Measurements from ENCODE around the gene ARHGAP24.

ARHGAP24 gene

GRCh38 chr4:85474818-85475630, at the start of gene ARHGAP24:
Gene ARHGAP24 (plus strand): TSS chr4:85475150.
- DNase-seq (ENCODE audit: low read depth) = no peak

- DNase-seq (ENCODE audit: low read depth) = no peak
These were observed 48.6 kb upstream of the ARHGAP24 start for GRCh38 chr4:85426366-85426765.

- DNase-seq (ENCODE audit: low read depth) = no peak
These were observed 47.8 kb upstream of the ARHGAP24 start for GRCh38 chr4:85427123-85427522.

GRCh38 chr4:85430226-85430625, 44.7 kb upstream of the ARHGAP24 start:
- no peak for DNase-seq (ENCODE audit: low read depth)

GRCh38 chr4:85430697-85431096, 44.3 kb upstream of the ARHGAP24 start:
- no peak for DNase-seq (ENCODE audit: low read depth)

- no peak for DNase-seq (ENCODE audit: low read depth)
These were observed 43.8 kb upstream of the ARHGAP24 start for GRCh38 chr4:85431156-85431555.

- DNase-seq (ENCODE audit: low read depth) = no peak
These were observed 43.0 kb upstream of the ARHGAP24 start for GRCh38 chr4:85431881-85432485.

GRCh38 chr4:85445050-85445639, 29.8 kb upstream of the ARHGAP24 start:
- DNase-seq (ENCODE audit: low read depth) = no peak

GRCh38 chr4:85446141-85446861, 28.6 kb upstream of the ARHGAP24 start:
- no peak for DNase-seq (ENCODE audit: low read depth)

GRCh38 chr4:85448906-85449890, 25.8 kb upstream of the ARHGAP24 start:
- no peak for DNase-seq (ENCODE audit: low read depth)

GRCh38 chr4:85452058-85452731, 22.8 kb upstream of the ARHGAP24 start:
- no peak for DNase-seq (ENCODE audit: low read depth)

GRCh38 chr4:85455942-85456341, 19.0 kb upstream of the ARHGAP24 start:
- DNase-seq (ENCODE audit: low read depth) = no peak

- no peak for DNase-seq (ENCODE audit: low read depth)
These were observed 17.0 kb upstream of the ARHGAP24 start for GRCh38 chr4:85457752-85458467.

GRCh38 chr4:85459736-85460135, 15.2 kb upstream of the ARHGAP24 start:
- no peak for DNase-seq (ENCODE audit: low read depth)

GRCh38 chr4:85474356-85474755, 594 bp upstream of the ARHGAP24 start:
- no peak for DNase-seq (ENCODE audit: low read depth)

GRCh38 chr4:85475631-85476233, 782 bp downstream of the ARHGAP24 start:
- DNase-seq (ENCODE audit: low read depth) = no peak

GRCh38 chr4:85476381-85476780, 1.4 kb downstream of the ARHGAP24 start:
- DNase-seq (ENCODE audit: low read depth) = no peak

GRCh38 chr4:85477534-85477933, 2.6 kb downstream of the ARHGAP24 start:
- no peak for DNase-seq (ENCODE audit: low read depth)

- DNase-seq (ENCODE audit: low read depth) = no peak
These were observed 3.6 kb downstream of the ARHGAP24 start for GRCh38 chr4:85478576-85478975.

Data from stimulated activated CD8-positive, alpha-beta memory T cell treated with anti-CD3 and anti-CD28 coated beads, Interleukin-7, amount 100 ng/mL, for 24 hours (primary cell).